Ascending aorta (tissue), 2 donors: ENCODE results near the gene SYTL3. TPM values are rescaled to one million over a fixed set of nuclear protein-coding genes. Genes with fewer than 3 reads are reported as not detected.

Experiments used
- DNase-seq, 2 donors: peaks; one replicate each; pipeline ENCODE4 v3.0.0-alpha.2; 2019; ENCODE audit warnings: low spot score in 2 of 2
- H3K27ac ChIP-seq, 2 donors: fragments of 200-600 bp; sonication (generic); one replicate each; pipeline ENCODE4 v1.5.1; 2016 to 2017; ENCODE audit warnings: mild to moderate bottlenecking in 1 of 2
- H3K27me3 ChIP-seq: fragments of 200-600 bp; sonication (generic); one replicate; pipeline ENCODE4 v1.5.1; 2017
- H3K36me3 ChIP-seq, 2 donors: fragments of 200-600 bp; sonication (generic); one replicate each; pipeline ENCODE4 v1.5.1; 2016
- H3K4me1 ChIP-seq, 2 donors: fragments of 200-600 bp; sonication (generic); one replicate each; pipeline ENCODE4 v1.5.1; 2016 to 2017; ENCODE audit warnings: mild to moderate bottlenecking in 1 of 2
- H3K4me3 ChIP-seq, 2 donors: fragments of 200-600 bp; sonication (generic); one replicate each; pipeline ENCODE4 v1.5.1; 2016 to 2017; ENCODE audit warnings: mild to moderate bottlenecking in 1 of 2
- H3K9me3 ChIP-seq, 2 donors: fragments of 200-600 bp; sonication (generic); one replicate each; pipeline ENCODE4 v1.5.1; 2016
- intact Hi-C: fragments of 100-400 bp; cut with DNase I; formaldehyde crosslinking; loops from one replicate; pipeline ENCODE4 v1.15.1; 2023
- total RNA-seq: library from RNA; depleted of rRNA; stranded (reverse); fragments of >200 nt; gene quantifications from one replicate; pipeline ENCODE4 v1.1.0, GENCODE V29; 2016
- TF ChIP-seq, protein P1 (sequence below), 3 experiments: fragments of 200-600 bp in 2 of 3; fragments of 450-650 bp in 1 of 3; sonication (generic) in 2 of 3; IDR thresholded peaks; one replicate each; pipeline ENCODE4 v1.5.1; 2016 to 2019; ENCODE audit warnings: antibody characterized with exemption in 3 of 3, mild to moderate bottlenecking in 1 of 3, moderate library complexity in 1 of 3

Gene SYTL3
- total RNA-seq, 1 donor from 2014 or later = 4.7 TPM

DNA sequence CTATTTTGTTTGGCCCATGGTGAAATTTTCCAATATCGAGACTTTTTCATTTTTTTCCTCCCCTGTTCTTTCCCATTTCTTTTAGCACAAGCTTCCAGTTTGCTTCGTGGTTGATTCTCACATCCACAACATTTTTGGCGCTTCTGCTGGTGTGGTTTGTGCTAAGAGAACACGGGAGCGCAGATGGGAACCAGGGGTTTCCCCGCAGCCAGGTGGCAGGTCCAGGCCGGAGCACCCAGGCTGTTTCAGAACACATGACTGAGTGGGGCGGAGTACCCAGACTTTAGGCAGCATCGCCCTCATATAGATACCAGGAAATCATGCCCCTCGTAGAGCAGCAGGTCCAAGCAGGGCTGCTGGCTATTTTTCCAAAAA, 58.0 kb downstream of the SYTL3 start:
- H3K27ac ChIP-seq = peak overlapping the region; percentile 68 to 69
- peaks cover 9 to 28% of the 10 kb centered on the region in 2 donors for H3K4me1 ChIP-seq
- no peaks in the 10 kb centered on the region for H3K9me3 ChIP-seq
- H3K27me3 ChIP-seq = no peaks in the 10 kb centered on the region
- H3K4me3 ChIP-seq = peak overlapping the region; percentile 24 to 56
- TF ChIP-seq, protein P1, sequence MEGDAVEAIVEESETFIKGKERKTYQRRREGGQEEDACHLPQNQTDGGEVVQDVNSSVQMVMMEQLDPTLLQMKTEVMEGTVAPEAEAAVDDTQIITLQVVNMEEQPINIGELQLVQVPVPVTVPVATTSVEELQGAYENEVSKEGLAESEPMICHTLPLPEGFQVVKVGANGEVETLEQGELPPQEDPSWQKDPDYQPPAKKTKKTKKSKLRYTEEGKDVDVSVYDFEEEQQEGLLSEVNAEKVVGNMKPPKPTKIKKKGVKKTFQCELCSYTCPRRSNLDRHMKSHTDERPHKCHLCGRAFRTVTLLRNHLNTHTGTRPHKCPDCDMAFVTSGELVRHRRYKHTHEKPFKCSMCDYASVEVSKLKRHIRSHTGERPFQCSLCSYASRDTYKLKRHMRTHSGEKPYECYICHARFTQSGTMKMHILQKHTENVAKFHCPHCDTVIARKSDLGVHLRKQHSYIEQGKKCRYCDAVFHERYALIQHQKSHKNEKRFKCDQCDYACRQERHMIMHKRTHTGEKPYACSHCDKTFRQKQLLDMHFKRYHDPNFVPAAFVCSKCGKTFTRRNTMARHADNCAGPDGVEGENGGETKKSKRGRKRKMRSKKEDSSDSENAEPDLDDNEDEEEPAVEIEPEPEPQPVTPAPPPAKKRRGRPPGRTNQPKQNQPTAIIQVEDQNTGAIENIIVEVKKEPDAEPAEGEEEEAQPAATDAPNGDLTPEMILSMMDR (IDR thresholded peaks at IDR 0.05) = no peak
- no peak for DNase-seq
- H3K36me3 ChIP-seq = no peaks in the 10 kb centered on the region
- intact Hi-C loops = loop anchor here (2.0 to 5.0 kb wide), 4 partner anchors 54 to 289 kb away; partner anchors contain the start of gene EZR

DNA sequence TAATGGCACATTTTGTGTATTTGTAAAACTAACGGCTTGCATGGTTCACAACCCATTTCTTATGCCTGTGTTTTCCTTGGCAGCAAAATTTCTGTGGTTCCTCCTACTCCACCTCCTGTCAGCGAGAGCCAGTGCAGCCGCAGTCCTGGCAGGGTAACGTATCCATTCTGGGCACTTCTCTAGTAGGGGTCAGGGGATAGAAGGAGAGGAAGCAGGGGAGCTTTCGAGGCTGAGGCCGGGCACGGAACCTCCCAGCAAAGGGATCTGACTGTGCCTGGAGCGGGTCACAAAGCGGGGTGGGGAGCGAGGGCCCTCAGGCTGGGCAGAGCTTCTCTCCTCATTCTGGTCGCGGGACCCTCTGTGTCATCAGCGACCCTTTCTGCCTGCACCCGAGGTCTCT, 58.4 kb downstream of the SYTL3 start:
- TF ChIP-seq, protein P1 (IDR thresholded peaks at IDR 0.05) = peak in 1 of 3 experiments; percentile 5
- Histone ChIP-seq H3K27me3 (no peaks in the 10 kb centered on the region), H3K27ac (peak overlapping the region; percentile 68 to 69), H3K4me1 (peaks cover 9 to 28% of the 10 kb centered on the region in 2 donors), H3K9me3 (no peaks in the 10 kb centered on the region), H3K36me3 (no peaks in the 10 kb centered on the region), H3K4me3 (peak overlapping the region; percentile 24 to 56)
- intact Hi-C loops = loop anchor here (5.0 kb wide), 3 partner anchors 54 to 289 kb away; no protein-coding TSS in a partner anchor
- no peak for DNase-seq

DNA sequence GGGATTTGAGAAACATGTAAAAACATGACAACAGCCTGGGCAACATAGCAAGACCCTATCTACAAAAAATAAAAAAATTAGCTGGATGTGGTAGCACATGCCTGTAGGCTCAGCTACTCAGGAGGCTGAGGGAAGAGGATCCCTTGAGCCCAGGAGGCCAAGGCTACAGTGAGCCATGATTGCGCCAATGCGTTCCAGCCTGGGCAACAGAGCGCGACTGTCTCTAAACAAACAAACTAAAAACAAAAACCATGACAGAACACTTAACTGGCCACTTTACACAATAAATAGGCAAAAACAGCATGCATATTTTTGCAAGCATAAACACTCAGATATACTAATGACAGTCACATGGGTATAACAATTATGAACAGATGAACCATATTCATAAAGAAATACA, 60.0 kb downstream of the SYTL3 start:
- H3K27me3 ChIP-seq = no peaks in the 10 kb centered on the region
- TF ChIP-seq, protein P1 (IDR thresholded peaks at IDR 0.05) = no peak
- H3K36me3 ChIP-seq = no peaks in the 10 kb centered on the region
- H3K4me1 ChIP-seq = peaks cover 6 to 22% of the 10 kb centered on the region in 2 donors
- intact Hi-C loops = loop anchor here (5.0 kb wide), 3 partner anchors 52 to 287 kb away; no protein-coding TSS in a partner anchor
- no peak overlapping the region for H3K4me3 ChIP-seq
- no peak for DNase-seq
- no peak overlapping the region for H3K27ac ChIP-seq
- no peaks in the 10 kb centered on the region for H3K9me3 ChIP-seq

DNA sequence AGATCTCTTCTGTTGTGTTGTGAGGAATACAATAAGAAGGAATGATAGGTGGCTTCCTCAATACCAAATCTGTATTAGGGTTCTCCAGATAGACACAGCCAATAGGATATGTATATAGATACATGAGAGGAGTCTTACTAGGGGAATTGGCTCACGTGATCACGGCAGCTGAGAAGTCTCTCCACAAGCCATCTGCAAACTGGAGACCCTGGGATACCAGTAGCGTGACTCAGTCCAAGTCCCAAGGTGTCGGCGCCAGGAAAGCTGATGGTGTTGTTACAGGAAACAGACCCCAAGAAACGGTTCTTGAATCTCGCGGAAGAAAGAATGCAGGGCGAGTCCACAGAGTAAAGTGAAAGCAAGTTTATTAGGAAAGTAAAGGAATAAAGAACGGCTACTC, 61.4 kb downstream of the SYTL3 start:
- intact Hi-C loops = no loop called here
- Histone ChIP-seq H3K4me1 (peaks cover 6 to 13% of the 10 kb centered on the region in 2 donors), H3K27ac (no peak overlapping the region), H3K4me3 (no peak overlapping the region), H3K9me3 (no peaks in the 10 kb centered on the region), H3K27me3 (no peaks in the 10 kb centered on the region), H3K36me3 (no peaks in the 10 kb centered on the region)
- TF ChIP-seq, protein P1 (IDR thresholded peaks at IDR 0.05) = no peak
- DNase-seq = no peak

DNA sequence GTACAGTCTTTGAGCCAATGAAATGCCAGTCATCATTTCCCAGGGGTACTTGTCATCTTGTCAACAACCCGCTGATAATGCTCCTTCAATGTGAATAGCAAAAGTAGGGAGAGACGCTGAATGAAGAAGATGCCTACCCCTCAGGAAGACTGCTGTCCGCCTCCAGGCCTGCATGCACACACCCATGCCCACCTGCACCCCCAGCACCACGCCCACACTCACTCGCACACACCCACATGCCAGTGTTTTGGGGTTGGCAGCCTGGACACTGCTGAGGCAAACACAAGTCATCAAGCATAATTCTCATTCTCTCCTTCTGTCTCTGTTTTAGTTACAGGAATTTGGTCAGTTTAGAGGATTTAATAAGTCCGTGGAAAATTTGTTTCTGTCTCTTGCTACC, 63.6 kb downstream of the SYTL3 start:
- H3K27me3 ChIP-seq = no peaks in the 10 kb centered on the region
- no peak overlapping the region for H3K4me3 ChIP-seq
- no peaks in the 10 kb centered on the region for H3K36me3 ChIP-seq
- TF ChIP-seq, protein P1 (IDR thresholded peaks at IDR 0.05) = no peak
- H3K4me1 ChIP-seq = no peaks in the 10 kb centered on the region
- intact Hi-C loops = no loop called here
- H3K9me3 ChIP-seq = no peaks in the 10 kb centered on the region
- DNase-seq = no peak
- no peak overlapping the region for H3K27ac ChIP-seq

DNA sequence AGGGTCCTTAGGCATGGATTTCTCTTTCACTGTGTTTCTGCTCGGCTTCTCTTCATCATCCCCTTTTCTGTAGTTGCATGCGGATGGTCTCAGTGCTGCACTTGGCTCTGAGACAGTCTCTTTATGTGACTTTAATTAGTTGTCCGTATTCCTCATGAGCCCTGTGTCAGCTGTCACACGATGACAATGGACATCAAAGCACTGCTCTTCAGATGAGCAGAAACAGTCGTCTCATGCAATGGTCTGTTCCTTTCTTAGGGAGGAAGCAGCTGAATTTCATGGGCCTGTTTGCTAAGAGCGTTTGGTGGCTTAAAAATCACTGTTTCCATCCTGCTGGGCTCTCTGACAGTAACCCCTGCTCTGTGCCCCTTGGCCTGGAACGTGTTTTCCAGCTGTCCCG, 64.9 kb downstream of the SYTL3 start:
- Histone ChIP-seq H3K36me3 (no peaks in the 10 kb centered on the region), H3K27me3 (no peaks in the 10 kb centered on the region), H3K9me3 (no peaks in the 10 kb centered on the region), H3K4me1 (no peaks in the 10 kb centered on the region), H3K27ac (no peak overlapping the region), H3K4me3 (no peak overlapping the region)
- TF ChIP-seq, protein P1 (IDR thresholded peaks at IDR 0.05) = no peak
- intact Hi-C loops = no loop called here
- DNase-seq = no peak
